B cell (primary cell): ENCODE measurements around the gene EIF2D. TPM values are rescaled to one million over a fixed set of nuclear protein-coding genes. Genes with fewer than 3 reads are reported as not detected.
A peak's percentile ranks its signal among the peaks of the same experiment; 100 is the strongest.

ENCODE experiments used
- ATAC-seq: fragments of 200-7000 bp; cut with Tn5 transposase; one replicate; pipeline ENCODE4 v1.10.0; 2021; ENCODE audit warnings: low read depth, mild to moderate bottlenecking, moderate number of reproducible peaks, moderate library complexity
- CTCF ChIA-PET: fragments of 350-600 bp; sonication (Branson Sonifier 250); formaldehyde crosslinking; loops from one replicate; lab custom pipeline; 2021; ENCODE audit warnings: antibody characterized with exemption, inconsistent platforms; lab: Charles Lee
- POLR2A ChIA-PET: fragments of 350-600 bp; sonication (Branson Sonifier 250); formaldehyde crosslinking; loops from one replicate; lab custom pipeline; 2021; ENCODE audit warnings: antibody characterized with exemption; lab: Charles Lee
- DNase-seq: peaks from one replicate; pipeline ENCODE4 v3.0.0; 2013
- H2AFZ ChIP-seq: 2 replicates; pipeline ENCODE4 v1.6.1; 2012; ENCODE audit warnings: mild to moderate bottlenecking, low read depth, low read length; ENCODE audit not compliant: insufficient read depth, poor library complexity, severe bottlenecking
- H3K27ac ChIP-seq, 2 donors: 1 replicate in 1 of 2; 2 replicates in 1 of 2; pipeline ENCODE4 v1.5.1; 2012 to 2013; ENCODE audit warnings: low read length in 2 of 2, mild to moderate bottlenecking in 2 of 2, moderate library complexity in 1 of 2
- H3K27me3 ChIP-seq, 4 experiments: fragments of 200-600 bp in 1 of 4; sonication (generic) in 1 of 4; replicated peaks in 1 of 4; 1 replicate in 2 of 4; 2 replicates in 2 of 4; pipeline versions ENCODE4 v1.6.1 to v1.7.0; 2013 to 2016; ENCODE audit warnings: low read length in 3 of 4, mild to moderate bottlenecking in 2 of 4, mixed read lengths in 1 of 4, moderate library complexity in 1 of 4; ENCODE audit not compliant: insufficient read depth in 4 of 4, control insufficient read depth in 3 of 4; ENCODE audit errors: control extremely low read depth in 1 of 4
- H3K36me3 ChIP-seq, 2 experiments: replicated peaks in 1 of 2; 1 replicate in 1 of 2; 2 replicates in 1 of 2; pipeline versions ENCODE4 v1.6.1 to v1.7.1; 2013; ENCODE audit warnings: low read length in 1 of 2; ENCODE audit not compliant: insufficient read depth in 2 of 2, control insufficient read depth in 1 of 2; ENCODE audit errors: control extremely low read depth in 1 of 2, extremely low read depth in 1 of 2
- H3K4me1 ChIP-seq, 2 donors: fragments of 200-600 bp in 1 of 2; sonication (generic) in 1 of 2; 1 replicate in 1 of 2; 2 replicates in 1 of 2; pipeline versions ENCODE4 v1.5.1 to v1.6.1; 2013 to 2017; ENCODE audit warnings: low read length in 2 of 2; ENCODE audit not compliant: control insufficient read depth in 2 of 2, insufficient read depth in 2 of 2
- H3K4me2 ChIP-seq: replicated peaks from 2 replicates; pipeline ENCODE3; 2012; ENCODE audit warnings: mild to moderate bottlenecking, low read depth, low read length; ENCODE audit not compliant: poor library complexity, severe bottlenecking
- H3K4me3 ChIP-seq, 5 experiments: fragments of 200-600 bp in 1 of 5; sonication (generic) in 1 of 5; 1 replicate in 3 of 5; 2 replicates in 2 of 5; pipeline versions ENCODE4 v1.5.1 to v1.7.0; 2011 to 2016; ENCODE audit warnings: low read length in 4 of 5, mild to moderate bottlenecking in 4 of 5, low read depth in 2 of 5, control low read depth in 1 of 5, moderate library complexity in 1 of 5; ENCODE audit not compliant: insufficient read depth in 1 of 5; ENCODE audit errors: control extremely low read depth in 1 of 5, extremely low read depth in 1 of 5
- H3K79me2 ChIP-seq: fragments of 200-600 bp; sonication (generic); one replicate; pipeline ENCODE4 v1.6.0; 2016; ENCODE audit warnings: low read length; ENCODE audit not compliant: control insufficient read depth, insufficient read depth
- H3K9ac ChIP-seq: fragments of 200-600 bp; sonication (generic); 2 replicates; pipeline ENCODE4 v1.6.1; 2017; ENCODE audit warnings: mild to moderate bottlenecking, low read length, moderate library complexity
- H3K9me3 ChIP-seq, 3 donors: one replicate each; pipeline versions ENCODE4 v1.6.1 to v1.7.1; 2013; ENCODE audit warnings: low read length in 2 of 3; ENCODE audit not compliant: control insufficient read depth in 2 of 3, insufficient read depth in 1 of 3; ENCODE audit errors: control extremely low read depth in 1 of 3
- H4K20me1 ChIP-seq: 2 replicates; pipeline ENCODE4 v1.6.0; 2012; ENCODE audit warnings: mild to moderate bottlenecking, low read length; ENCODE audit not compliant: insufficient read depth, control insufficient read depth, poor library complexity, severe bottlenecking
- H3K27ac Mint-ChIP-seq: one replicate; pipeline ENCODE4 v1.8.0; 2021; ENCODE audit warnings: mixed read lengths
- H3K27me3 Mint-ChIP-seq: one replicate; pipeline ENCODE4 v1.8.0; 2021; ENCODE audit warnings: mixed read lengths
- H3K4me1 Mint-ChIP-seq: one replicate; pipeline ENCODE4 v1.8.0; 2021; ENCODE audit warnings: mixed read lengths
- H3K4me3 Mint-ChIP-seq: one replicate; pipeline ENCODE4 v1.8.0; 2021; ENCODE audit warnings: mixed read lengths
- H3K9me3 Mint-ChIP-seq: one replicate; pipeline ENCODE4 v1.8.0; 2022; ENCODE audit warnings: mixed read lengths; ENCODE audit not compliant: insufficient read depth
- EZH2 ChIP-seq: IDR thresholded peaks from 2 replicates; pipeline ENCODE4 v1.6.1; 2012; ENCODE audit warnings: borderline replicate concordance, low read depth, mild to moderate bottlenecking, moderate library complexity, low read length; ENCODE audit not compliant: insufficient read depth, poor library complexity, severe bottlenecking
- WGBS: methylation state at CpG from one replicate; pipeline ENCODE4 v1.1.5; 2013; ENCODE audit warnings: missing lambda C conversion rate; ENCODE audit not compliant: insufficient coverage; 5-methylcytosine and 5-hydroxymethylcytosine counted together
- intact Hi-C: fragments of 100-400 bp; cut with micrococcal nuclease; formaldehyde crosslinking; loops from one replicate; pipeline ENCODE4 v1.10.0; 2022
- polyA plus RNA-seq: library from polyadenylated mRNA; depleted of rRNA; stranded (reverse); fragments of >200 nt; gene quantifications from 2 replicates; pipeline ENCODE4 v1.2.3, GENCODE V29; 2012
- total RNA-seq, 2 donors: library from RNA; stranded (reverse); fragments of 120-200 nt in 1 of 2; gene quantifications; 1 replicate in 1 of 2; 2 replicates in 1 of 2; pipeline versions ENCODE4 v1.2.3 to v1.2.4, GENCODE V29; 2013 to 2022
- TF ChIP-seq, protein P1 (sequence below): fragments of 200-600 bp; IDR thresholded peaks from one replicate; pipeline ENCODE4 v1.8.0; 2022; ENCODE audit warnings: antibody characterized with exemption, mild to moderate bottlenecking

Gene EIF2D
- total and polyA plus RNA-seq, 2 donors (not counting 1 experiment from before 2014, with no cell fraction given), result 62.2 to 64.9 TPM

GRCh38 chr1:206636671-206637070 is 24.4 kb upstream of the EIF2D start:
- Mint-ChIP-seq H3K4me3 (no peak overlapping the region), H3K27me3 (peaks cover 7% of the 10 kb centered on the region), H3K9me3 (no peaks in the 10 kb centered on the region), H3K27ac (no peak overlapping the region), H3K4me1 (peaks cover 26% of the 10 kb centered on the region)
- H3K27me3 ChIP-seq, result peaks cover 0 to 11% (median 7%) of the 10 kb centered on the region in 4 experiments
- ATAC-seq, result no peak
- DNase-seq, result no peak
- H3K9ac ChIP-seq, result no peak overlapping the region
- intact Hi-C loops, result loop anchor here (10.0 kb wide), 2 partner anchors 168 to 418 kb away; partner anchors contain the start of genes PFKFB2 and YOD1
- no peaks in the 10 kb centered on the region for H3K36me3 ChIP-seq
- H3K79me2 ChIP-seq, result no peaks in the 10 kb centered on the region
- no peak overlapping the region for H2AFZ ChIP-seq
- ChIA-PET CTCF (interaction anchor here (1.2 to 13.1 kb wide), 5 partner anchors 9 to 345 kb away, joined by 4 to 217 read pairs (median 37); no protein-coding TSS in a partner anchor), POLR2A (no interaction called here)
- H3K4me1 ChIP-seq, result peaks cover 17 to 22% of the 10 kb centered on the region in 2 donors
- no peaks in the 10 kb centered on the region for H3K9me3 ChIP-seq
- H4K20me1 ChIP-seq, result no peaks in the 10 kb centered on the region
- H3K27ac ChIP-seq, result no peak overlapping the region
- WGBS, result no CpG with 5 or more reads among the region's 4 CpGs
- no peak overlapping the region for H3K4me3 ChIP-seq
- H3K4me2 ChIP-seq, result no peak overlapping the region
- TF ChIP-seq, protein P1, sequence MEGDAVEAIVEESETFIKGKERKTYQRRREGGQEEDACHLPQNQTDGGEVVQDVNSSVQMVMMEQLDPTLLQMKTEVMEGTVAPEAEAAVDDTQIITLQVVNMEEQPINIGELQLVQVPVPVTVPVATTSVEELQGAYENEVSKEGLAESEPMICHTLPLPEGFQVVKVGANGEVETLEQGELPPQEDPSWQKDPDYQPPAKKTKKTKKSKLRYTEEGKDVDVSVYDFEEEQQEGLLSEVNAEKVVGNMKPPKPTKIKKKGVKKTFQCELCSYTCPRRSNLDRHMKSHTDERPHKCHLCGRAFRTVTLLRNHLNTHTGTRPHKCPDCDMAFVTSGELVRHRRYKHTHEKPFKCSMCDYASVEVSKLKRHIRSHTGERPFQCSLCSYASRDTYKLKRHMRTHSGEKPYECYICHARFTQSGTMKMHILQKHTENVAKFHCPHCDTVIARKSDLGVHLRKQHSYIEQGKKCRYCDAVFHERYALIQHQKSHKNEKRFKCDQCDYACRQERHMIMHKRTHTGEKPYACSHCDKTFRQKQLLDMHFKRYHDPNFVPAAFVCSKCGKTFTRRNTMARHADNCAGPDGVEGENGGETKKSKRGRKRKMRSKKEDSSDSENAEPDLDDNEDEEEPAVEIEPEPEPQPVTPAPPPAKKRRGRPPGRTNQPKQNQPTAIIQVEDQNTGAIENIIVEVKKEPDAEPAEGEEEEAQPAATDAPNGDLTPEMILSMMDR, result no peak
- TF ChIP-seq EZH2, result no peak

GRCh38 chr1:206635978-206636345 is 23.7 kb upstream of the EIF2D start:
- ATAC-seq, result no peak
- Histone ChIP-seq H3K27me3 (peaks cover 0 to 11% (median 7%) of the 10 kb centered on the region in 4 experiments), H3K79me2 (no peaks in the 10 kb centered on the region), H3K9me3 (no peaks in the 10 kb centered on the region), H3K36me3 (no peaks in the 10 kb centered on the region), H3K4me2 (peak overlapping the region; percentile 95), H3K27ac (no peak overlapping the region), H3K9ac (peak overlapping the region; percentile 63), H4K20me1 (no peaks in the 10 kb centered on the region), H2AFZ (peak overlapping the region; percentile 74), H3K4me3 (peak overlapping the region; percentile 34 to 69 (median 65)), H3K4me1 (peaks cover 17 to 22% of the 10 kb centered on the region in 2 donors)
- Mint-ChIP-seq H3K9me3 (no peaks in the 10 kb centered on the region), H3K4me1 (peaks cover 27% of the 10 kb centered on the region), H3K27me3 (peaks cover 7% of the 10 kb centered on the region), H3K4me3 (peak overlapping the region; percentile 92), H3K27ac (peak overlapping the region; percentile 26)
- WGBS, result 2% methylated on average over 10 of the region's 14 CpGs
- POLR2A ChIA-PET, result interaction anchor here (1.1 to 1.5 kb wide), 2 partner anchors 24 to 295 kb away, joined by 4 to 5 read pairs; partner anchors contain the start of gene EIF2D
- TF ChIP-seq, protein P1, result no peak
- TF ChIP-seq EZH2, result peak; percentile 78
- intact Hi-C loops, result loop anchor here (1.0 to 10.0 kb wide), 7 partner anchors 24 to 419 kb away; partner anchors contain the start of genes EIF2D, PFKFB2 and YOD1
- peak; percentile 48 for DNase-seq
- CTCF ChIA-PET, result interaction anchor here (0.9 to 13.1 kb wide), 19 partner anchors 9 to 412 kb away, joined by 3 to 217 read pairs (median 5); partner anchors contain the start of genes EIF2D and IKBKE
